GM21447 (cell line): ENCODE data around the gene HSD11B2.

Experiments used
- ATAC-seq: cut with Tn5 transposase; IDR thresholded peaks from one replicate; pipeline ENCODE4 v1.9.1; 2021; ENCODE audit not compliant: unreplicated experiment

HSD11B2 gene

GRCh38 chr16:67448580-67448979 lies 17.7 kb downstream of the HSD11B2 start:
- no peak for ATAC-seq

DNA sequence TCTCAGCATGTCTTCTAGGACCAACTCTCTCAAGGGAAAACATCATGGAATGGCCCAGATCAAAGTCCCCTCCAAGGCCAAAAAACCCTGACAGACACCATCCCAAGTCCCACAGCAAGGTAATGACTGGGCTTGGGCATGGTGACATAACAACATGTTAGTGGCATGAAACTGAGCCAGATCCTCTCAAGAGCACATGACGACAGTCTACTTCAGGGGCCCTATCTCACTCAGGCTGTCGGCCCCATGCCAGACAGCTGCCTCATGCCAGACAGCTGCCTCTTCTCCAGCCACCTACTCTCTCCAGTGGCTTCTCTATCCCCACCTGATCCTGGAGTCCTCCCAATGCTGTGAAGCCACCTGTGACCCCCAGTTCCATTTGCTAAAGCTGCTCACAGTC lies 18.4 kb downstream of the HSD11B2 start:
- no peak for ATAC-seq

DNA sequence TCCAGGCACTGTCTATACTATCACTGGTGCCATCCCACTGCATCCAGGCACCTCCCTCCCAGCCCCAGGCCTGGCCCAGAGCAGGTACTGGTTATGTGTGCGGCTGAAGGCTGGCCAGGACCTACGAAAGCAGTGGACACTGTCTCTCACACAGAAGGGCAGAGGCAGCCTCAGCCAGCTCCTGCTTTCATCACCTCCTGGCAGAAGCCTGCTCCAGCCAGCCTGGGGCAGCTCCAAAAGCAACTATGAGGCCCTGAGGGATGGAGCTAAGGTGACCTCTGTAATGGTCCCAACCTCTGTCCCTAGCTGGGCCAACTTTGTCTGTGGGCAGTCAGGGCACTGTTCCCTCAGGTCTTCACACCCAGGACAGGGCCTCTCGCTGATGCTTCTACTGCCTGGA lies 18.8 kb downstream of the HSD11B2 start:
- ATAC-seq = no peak

- ATAC-seq = no peak
Observed at GRCh38 chr16:67451061-67451703, 20.3 kb downstream of the HSD11B2 start.

DNA sequence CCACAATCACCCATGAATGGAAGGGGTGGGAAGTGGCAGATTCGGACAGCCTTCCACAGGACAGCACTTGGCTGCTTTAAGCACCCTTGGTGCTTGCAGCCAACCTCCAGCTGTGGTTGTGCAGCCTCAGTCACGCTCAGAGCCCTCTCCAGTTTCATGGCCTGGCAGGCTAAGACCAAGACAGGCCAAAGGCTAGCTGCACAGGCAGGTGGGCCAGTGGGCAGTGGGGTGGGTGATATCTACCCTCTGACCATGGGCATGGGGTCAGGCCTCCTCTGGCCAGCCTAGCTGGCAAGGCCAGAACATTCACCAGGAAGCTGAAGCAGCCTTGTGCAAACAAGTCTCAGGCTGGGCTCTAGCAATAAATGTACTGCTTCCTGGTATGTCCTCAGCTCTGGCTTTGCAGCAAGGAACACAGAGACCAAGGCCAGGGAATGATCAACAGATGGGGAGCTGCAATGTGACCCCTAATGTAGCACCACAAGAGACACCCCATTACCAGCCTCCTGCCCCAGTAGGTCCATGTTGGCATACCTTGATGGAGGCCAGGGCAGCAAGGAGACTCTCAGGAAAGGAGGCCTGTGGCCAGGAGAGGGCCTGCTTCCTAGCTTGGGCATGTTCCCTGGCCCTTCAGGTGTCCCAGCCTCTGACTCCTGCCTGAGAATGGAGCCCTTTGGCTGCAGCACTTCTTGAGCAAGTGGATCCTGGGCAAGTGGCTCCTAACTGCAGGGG lies 20.9 kb downstream of the HSD11B2 start:
- no peak for ATAC-seq

DNA sequence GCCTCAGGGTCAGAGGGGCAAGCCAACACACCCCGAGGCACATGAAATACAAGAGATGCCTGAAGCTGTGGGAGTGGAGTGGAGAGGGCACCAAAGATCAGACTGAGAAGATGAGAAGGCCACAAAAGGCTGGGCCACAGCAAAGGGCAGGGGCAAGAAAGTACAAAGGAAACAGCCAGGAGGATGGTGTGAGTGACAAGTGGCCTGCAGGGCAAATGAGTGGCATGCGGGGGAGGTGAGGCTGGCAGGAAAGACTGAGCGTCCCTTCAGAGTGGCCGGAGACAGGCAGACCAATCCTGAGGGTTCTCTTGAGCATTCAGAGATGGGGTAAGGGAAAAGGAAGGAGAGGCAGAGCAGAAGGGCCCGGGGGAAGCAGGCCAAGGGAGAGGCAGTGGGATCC lies 23.2 kb downstream of the HSD11B2 start:
- ATAC-seq = no peak

GRCh38 chr16:67454852-67455251 lies 23.9 kb downstream of the HSD11B2 start:
- no peak for ATAC-seq

- no peak for ATAC-seq
Observed at GRCh38 chr16:67456391-67457081, 25.6 kb downstream of the HSD11B2 start.

- ATAC-seq = no peak
Observed at GRCh38 chr16:67457611-67458010, 26.7 kb downstream of the HSD11B2 start.

GRCh38 chr16:67458121-67458641 lies 27.3 kb downstream of the HSD11B2 start:
- no peak for ATAC-seq

DNA sequence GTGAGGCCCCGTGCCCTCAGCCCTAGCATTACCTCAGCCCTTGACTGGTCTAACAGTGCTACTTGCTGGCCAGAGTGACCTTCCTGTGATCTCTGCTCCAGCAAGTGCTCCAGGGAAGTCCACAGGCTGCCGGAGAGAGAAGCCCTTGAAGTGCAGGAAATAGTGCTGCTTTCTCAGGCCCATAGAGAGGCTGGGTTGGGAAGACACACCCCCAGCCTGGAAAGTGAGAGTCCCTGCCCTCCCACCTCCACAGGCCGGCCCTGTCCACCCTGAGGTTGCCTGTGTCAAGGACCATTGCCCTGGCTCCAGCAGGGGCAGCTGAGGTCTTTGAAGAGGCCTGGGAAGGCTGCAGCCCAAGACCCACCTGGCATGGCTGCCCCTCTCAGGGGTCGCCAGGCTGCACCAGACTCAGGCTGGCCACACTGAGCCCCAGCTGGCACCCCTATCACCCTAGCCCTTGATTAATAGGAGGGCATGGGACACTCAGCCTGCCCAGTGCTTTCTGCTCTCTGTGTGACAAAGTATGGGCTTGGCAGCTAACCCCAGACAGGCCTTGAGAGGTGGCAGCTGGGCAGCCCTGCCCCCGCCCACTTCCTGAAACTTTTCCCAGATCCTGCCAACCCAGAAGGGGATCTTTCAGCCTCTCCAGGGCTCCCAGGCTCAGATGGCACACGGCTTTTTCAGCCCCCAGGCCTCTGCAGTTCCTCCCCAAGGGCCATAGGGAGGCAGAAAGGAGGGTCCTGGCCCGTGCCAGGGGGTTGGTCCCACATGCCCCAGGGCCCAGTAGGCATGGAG lies 28.3 kb downstream of the HSD11B2 start:
- no peak for ATAC-seq

DNA sequence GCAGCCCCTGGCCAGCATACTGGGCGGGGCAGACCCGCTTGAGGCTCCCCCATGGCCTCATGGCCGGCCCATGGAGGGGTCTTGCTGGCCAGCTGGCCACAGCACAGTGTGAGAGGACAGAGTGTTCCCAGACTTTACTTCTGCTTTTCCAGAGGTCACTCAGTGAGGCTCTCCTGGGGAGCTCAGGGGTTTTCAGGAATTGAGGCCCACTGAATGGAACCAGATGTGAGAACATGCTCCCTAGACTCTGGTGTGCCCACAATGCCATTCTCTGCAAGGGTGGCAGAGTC lies 28.9 kb downstream of the HSD11B2 start:
- no peak for ATAC-seq

DNA sequence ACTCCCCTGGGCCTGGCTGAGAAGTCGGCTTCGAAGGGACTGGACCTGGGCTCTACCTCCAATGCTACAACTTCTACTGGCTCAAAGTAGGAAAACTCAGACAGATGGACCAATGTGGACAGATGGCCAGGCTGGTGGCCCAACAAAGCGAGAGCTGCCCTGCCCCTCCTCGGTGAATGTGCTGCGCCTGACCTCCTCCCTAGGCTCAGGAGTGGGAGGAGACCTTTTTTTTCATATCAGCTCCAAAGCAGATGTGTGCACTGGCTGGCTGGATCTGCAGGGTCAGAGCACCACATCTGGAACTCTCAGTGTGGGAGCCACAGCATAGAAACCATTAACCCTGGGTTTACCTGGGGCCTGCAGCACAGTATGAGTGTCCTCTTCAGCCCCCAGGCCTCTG lies 29.2 kb downstream of the HSD11B2 start:
- no peak for ATAC-seq

DNA sequence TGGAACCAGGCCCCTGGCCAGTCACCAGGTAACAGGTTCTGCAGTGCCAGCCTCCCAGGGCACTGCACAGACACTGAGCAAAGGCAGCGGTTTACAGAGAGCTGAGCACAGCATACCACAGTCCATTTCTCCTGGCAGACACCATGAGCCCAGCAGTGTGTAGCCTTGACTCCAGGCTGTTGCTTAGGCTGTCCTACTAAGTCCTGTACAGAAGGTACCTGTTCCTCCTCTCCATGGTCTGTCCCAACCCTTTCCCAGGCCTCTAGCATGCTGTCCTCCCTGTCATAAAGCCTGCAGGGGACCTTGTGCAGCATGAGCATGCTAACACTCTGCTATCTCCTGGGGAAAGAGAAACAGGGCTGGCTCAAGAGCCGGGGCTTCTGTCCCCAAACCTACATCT lies 30.0 kb downstream of the HSD11B2 start:
- no peak for ATAC-seq

GRCh38 chr16:67461600-67462278 lies 30.8 kb downstream of the HSD11B2 start:
- no peak for ATAC-seq

GRCh38 chr16:67462279-67462655 lies 31.3 kb downstream of the HSD11B2 start:
- ATAC-seq = no peak

DNA sequence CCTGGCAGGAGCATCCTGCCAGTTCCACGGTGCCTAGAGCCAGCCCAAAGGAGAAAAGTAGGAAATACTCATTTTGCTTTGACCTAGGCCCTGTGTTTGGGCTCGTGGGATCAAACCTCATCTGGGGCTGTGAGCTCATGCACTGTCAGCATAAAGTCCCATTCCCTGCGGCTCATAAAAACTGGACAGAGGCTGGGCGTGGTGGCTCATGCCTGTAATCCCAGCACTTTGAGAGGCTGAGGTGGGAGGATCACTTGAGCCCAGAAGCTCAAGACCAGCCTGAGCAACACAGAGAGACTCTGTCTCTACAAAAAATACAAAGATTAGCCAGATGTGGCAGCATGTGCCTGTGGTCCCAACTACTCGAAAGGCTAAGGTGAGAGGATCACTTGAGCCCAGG lies 32.1 kb downstream of the HSD11B2 start:
- no peak for ATAC-seq

DNA sequence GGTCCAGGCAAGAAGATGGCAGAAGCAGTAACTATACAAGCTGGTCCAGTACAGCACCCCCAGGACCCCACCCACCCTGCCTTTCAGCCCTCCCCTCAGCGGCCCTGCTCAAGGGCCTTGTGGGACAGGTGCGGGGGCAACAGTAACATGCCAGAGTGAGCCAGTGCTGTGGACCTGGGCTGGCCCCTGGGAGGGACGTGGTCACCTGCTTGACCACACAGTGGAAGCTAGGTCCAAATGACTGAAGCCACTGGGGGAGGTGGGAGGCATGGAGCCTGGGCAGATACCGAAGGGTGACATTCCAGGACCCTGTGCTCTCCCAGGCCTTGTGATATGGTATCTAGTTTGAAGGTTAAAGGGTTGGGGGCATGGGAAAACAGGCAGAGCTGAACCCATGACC lies 32.8 kb downstream of the HSD11B2 start:
- no peak for ATAC-seq

GRCh38 chr16:67464565-67464964 lies 33.6 kb downstream of the HSD11B2 start:
- ATAC-seq = no peak

DNA sequence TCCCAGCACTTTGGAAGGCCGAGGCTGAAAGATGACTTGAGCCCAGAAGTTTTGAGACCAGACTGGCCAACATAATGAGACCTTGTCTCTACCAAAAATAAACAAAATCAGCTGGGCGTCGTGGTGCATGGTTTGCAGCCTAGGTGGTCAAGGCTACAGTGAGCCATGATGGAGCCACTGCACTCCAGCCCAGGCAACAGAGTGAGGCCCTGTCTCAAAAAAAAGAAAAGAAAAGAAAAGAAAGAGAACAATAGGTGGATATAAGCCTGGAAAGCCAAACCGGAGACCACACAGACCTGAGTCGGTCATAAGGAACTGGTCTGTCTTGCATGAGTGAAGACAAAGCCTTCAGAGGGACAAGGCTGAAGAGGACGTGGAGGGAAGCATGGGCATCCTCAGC lies 35.7 kb downstream of the HSD11B2 start:
- ATAC-seq = no peak

DNA sequence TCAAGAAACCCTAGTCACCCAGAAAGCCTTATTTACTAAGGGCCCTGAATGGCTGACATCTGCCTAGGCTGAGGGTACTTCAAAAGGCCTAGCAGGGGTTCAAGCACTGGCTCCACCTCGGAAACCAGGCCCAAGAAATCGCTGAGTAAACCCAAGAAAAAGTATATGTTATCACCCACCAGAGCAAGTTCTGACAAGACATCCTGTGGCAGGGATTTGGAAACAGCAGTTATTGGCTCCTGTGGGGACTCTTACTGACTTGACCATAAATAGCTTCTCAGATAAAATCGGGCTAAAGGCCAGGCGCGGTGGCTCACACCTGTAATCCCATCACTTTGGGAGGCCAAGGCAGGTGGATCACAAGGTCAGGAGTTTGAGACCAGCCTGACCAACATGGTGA lies 37.8 kb downstream of the HSD11B2 start:
- no peak for ATAC-seq
